Measurements from ENCODE around the gene RPL31. TPM values are rescaled to one million over a fixed set of nuclear protein-coding genes. Genes with fewer than 3 reads are reported as not detected.

RPL31 gene
- total and polyA plus RNA-seq, 12 donors = 413 to 4,491 (median 1,112) TPM

DNA sequence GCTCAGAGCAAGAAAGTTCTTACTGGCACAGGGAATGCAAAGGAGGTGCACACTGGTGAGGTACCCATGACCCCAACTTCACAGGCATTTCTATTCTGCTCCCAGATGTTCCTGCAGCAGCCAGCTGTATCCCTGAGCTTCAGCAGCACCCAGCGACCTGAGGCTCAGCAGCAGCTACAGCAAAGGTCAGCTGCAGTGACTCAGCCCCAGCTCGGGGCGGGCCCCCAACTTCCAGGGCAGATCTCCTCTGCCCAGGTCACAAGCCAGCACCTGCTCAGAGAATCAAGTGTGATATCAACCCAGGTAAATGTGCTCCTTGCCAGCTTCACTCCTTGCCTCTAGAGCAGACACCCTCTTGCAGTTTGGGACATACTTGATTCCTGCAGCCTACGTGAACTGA, 14.1 kb upstream of the RPL31 start:
- H3K27ac ChIP-seq = no peak overlapping the region
- H3K27me3 ChIP-seq = no peaks in the 10 kb centered on the region
- no peak overlapping the region for H3K4me3 ChIP-seq
- TF ChIP-seq CTCF (IDR thresholded peaks at IDR 0.05) = no peak
- DNase-seq = peak in 3 of 7 donors; percentile 33 to 51 (median 38)
- no peaks in the 10 kb centered on the region for H3K36me3 ChIP-seq (replicated peaks in 1 of 2)
- H3K4me1 ChIP-seq (replicated peaks in 1 of 2) = peaks cover 0 to 8% of the 10 kb centered on the region in 2 donors
- no peaks in the 10 kb centered on the region for H3K9me3 ChIP-seq (replicated peaks in 1 of 3)
- 36 to 91% (median 65%) methylated on average over 1 to 4 of the region's 4 CpGs for WGBS, 4 donors
- intact Hi-C loops (cut with DNase I) = loop anchor here in 1 of 2 donors (5.0 kb wide), 1 partner anchor 376 kb away; no protein-coding TSS in a partner anchor

- Histone ChIP-seq H3K27me3 (no peaks in the 10 kb centered on the region), H3K9me3 (replicated peaks in 1 of 3) (no peaks in the 10 kb centered on the region), H3K4me3 (no peak overlapping the region), H3K27ac (no peak overlapping the region), H3K4me1 (replicated peaks in 1 of 2) (peaks cover 0 to 8% of the 10 kb centered on the region in 2 donors), H3K36me3 (replicated peaks in 1 of 2) (peaks cover 0 to under 1% of the 10 kb centered on the region in 2 donors)
- no peak for DNase-seq
- 77 to 84% (median 82%) methylated on average over 6 to 8 of the region's 8 CpGs for WGBS, 4 donors
- intact Hi-C loops (cut with DNase I) = loop anchor here in 1 of 2 donors (5.0 kb wide), 1 partner anchor 377 kb away; no protein-coding TSS in a partner anchor
- TF ChIP-seq POLR2A (IDR thresholded peaks at IDR 0.05) = no peak
- no peak for TF ChIP-seq CTCF (IDR thresholded peaks at IDR 0.05)
These were observed 13.3 kb upstream of the RPL31 start for GRCh38 chr2:100988630-100989417.

GRCh38 chr2:100989666-100990065, 12.4 kb upstream of the RPL31 start:
- peaks cover 0 to 7% of the 10 kb centered on the region in 2 donors for H3K36me3 ChIP-seq (replicated peaks in 1 of 2)
- 92 to 98% (median 96%) methylated on average over 3 of the region's 3 CpGs for WGBS, 4 donors
- DNase-seq = no peak
- no peaks in the 10 kb centered on the region for H3K9me3 ChIP-seq (replicated peaks in 1 of 3)
- H3K27ac ChIP-seq = no peak overlapping the region
- H3K4me1 ChIP-seq (replicated peaks in 1 of 2) = peaks cover 0 to 2% of the 10 kb centered on the region in 2 donors
- H3K4me3 ChIP-seq = no peak overlapping the region
- no peak for TF ChIP-seq CTCF (IDR thresholded peaks at IDR 0.05)
- no peak for TF ChIP-seq POLR2A (IDR thresholded peaks at IDR 0.05)
- H3K27me3 ChIP-seq = no peaks in the 10 kb centered on the region
- intact Hi-C loops (cut with DNase I) = loop anchor here in 1 of 2 donors (5.0 kb wide), 1 partner anchor 377 kb away; no protein-coding TSS in a partner anchor

- intact Hi-C loops (cut with DNase I) = no loop called here
- H3K36me3 ChIP-seq (replicated peaks in 1 of 2) = peaks cover 0 to 7% of the 10 kb centered on the region in 2 donors
- H3K27ac ChIP-seq = no peak overlapping the region
- no peaks in the 10 kb centered on the region for H3K4me1 ChIP-seq (replicated peaks in 1 of 2)
- DNase-seq = no peak
- no peak overlapping the region for H3K4me3 ChIP-seq
- no peaks in the 10 kb centered on the region for H3K27me3 ChIP-seq
- TF ChIP-seq POLR2A (IDR thresholded peaks at IDR 0.05) (no peak), CTCF (IDR thresholded peaks at IDR 0.05) (no peak)
- no peaks in the 10 kb centered on the region for H3K9me3 ChIP-seq (replicated peaks in 1 of 3)
- 87 to 98% (median 93%) methylated on average over 3 to 9 of the region's 9 CpGs for WGBS, 4 donors
These were observed 11.9 kb upstream of the RPL31 start for GRCh38 chr2:100990166-100990565.

Measured in adrenal gland (tissue), 12 donors.